ENCODE data around the gene PCDHGC3.
A peak's percentile ranks its signal among the peaks of the same experiment; 100 is the strongest.
"Not testable (repeated sequence)": the region's sequence is repeated elsewhere in the genome, so short reads cannot be mapped to it uniquely, and the experiment has no call there.

The PCDHGC3 gene

DNA sequence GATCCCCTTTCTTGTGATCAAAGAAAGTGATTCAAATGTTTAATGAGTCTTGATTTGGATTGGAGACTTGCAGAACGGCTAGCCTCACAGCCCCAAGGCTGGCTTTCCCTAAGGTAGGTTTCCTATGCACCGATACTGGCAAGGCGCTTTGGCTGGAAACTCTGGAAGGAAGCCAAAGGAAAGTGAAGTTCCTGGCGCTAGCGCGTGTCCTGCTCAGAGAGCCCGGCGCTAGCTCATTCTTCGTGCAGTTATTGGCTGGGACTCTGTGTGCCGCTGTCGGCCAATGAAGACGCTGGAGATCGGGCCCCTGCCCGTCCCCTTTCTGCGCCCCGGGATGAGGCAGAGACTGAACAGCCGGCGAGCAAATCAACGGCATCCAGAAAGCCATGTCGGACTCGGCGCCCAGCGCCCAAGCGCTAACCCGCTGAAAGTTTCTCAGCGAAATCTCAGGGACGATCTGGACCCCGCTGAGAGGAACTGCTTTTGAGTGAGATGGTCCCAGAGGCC lies at the start of gene PCDHGC3:
PCDHGC3 (plus strand) TSS at position 342 of the 507 bp plus-strand sequence; CDS start at position 493, 151 bp downstream.
- DNase-seq (ENCODE audit: low read depth) = peak; percentile 91

DNA sequence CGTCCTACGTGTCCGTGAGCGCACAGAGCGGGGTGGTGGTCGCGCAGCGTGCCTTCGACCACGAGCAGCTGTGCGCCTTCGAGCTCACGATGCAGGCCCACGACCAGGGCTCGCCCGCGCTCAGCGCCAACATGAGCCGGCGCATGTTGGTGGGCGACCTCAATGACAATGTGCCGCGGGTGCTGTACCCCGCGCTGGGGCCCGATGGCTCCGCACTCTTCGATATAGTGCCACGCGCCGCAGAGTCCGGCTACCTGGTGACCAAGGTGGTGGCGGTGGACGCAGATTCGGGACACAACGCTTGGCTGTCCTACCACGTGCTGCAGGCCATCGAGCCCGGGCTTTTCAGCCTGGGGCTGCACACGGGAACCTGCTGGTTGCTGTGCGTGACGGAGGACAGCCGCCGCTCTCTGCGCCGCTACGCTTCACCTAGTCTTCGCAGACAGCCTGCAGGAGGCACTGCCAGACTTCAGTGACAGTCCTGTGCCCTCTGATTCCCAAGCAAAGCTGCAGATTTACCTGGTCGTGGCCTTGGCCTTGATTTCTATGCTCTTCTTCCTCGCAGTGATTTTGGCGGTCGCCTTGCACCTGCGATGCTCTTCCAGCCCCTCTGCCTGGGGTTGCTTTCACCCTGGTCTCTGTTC lies 47.9 kb upstream of the PCDHGC3 start:
- no peak for DNase-seq (ENCODE audit: low read depth)

DNA sequence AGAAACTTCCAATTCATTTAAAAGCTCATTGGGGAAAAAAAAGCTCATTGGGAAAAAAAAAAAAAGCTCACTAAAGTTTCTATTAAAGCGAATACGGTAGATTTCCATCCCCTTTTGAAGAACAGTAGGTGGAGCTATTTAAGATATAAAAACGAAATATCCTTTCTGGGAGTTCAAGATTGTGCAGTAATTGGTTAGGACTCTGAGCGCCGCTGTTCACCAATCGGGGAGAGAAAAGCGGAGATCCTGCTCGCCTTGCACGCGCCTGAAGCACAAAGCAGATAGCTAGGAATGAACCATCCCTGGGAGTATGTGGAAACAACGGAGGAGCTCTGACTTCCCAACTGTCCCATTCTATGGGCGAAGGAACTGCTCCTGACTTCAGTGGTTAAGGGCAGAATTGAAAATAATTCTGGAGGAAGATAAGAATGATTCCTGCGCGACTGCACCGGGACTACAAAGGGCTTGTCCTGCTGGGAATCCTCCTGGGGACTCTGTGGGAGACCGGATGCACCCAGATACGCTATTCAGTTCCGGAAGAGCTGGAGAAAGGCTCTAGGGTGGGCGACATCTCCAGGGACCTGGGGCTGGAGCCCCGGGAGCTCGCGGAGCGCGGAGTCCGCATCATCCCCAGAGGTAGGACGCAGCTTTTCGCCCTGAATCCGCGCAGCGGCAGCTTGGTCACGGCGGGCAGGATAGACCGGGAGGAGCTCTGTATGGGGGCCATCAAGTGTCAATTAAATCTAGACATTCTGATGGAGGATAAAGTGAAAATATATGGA lies 45.2 kb upstream of the PCDHGC3 start, which contains the start of gene PCDHGA12:
PCDHGA12 (plus strand) TSS at position 176 of the 782 bp plus-strand sequence; CDS start at position 429, 253 bp downstream.
- peak; percentile 82 for DNase-seq (ENCODE audit: low read depth)

DNA sequence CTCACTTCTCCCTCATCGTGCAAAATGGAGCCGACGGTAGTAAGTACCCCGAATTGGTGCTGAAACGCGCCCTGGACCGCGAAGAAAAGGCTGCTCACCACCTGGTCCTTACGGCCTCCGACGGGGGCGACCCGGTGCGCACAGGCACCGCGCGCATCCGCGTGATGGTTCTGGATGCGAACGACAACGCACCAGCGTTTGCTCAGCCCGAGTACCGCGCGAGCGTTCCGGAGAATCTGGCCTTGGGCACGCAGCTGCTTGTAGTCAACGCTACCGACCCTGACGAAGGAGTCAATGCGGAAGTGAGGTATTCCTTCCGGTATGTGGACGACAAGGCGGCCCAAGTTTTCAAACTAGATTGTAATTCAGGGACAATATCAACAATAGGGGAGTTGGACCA lies 44.5 kb upstream of the PCDHGC3 start:
- no peak for DNase-seq (ENCODE audit: low read depth)

DNA sequence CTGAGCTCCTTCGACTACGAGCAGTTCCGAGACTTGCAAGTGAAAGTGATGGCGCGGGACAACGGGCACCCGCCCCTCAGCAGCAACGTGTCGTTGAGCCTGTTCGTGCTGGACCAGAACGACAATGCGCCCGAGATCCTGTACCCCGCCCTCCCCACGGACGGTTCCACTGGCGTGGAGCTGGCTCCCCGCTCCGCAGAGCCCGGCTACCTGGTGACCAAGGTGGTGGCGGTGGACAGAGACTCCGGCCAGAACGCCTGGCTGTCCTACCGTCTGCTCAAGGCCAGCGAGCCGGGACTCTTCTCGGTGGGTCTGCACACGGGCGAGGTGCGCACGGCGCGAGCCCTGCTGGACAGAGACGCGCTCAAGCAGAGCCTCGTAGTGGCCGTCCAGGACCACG lies 43.5 kb upstream of the PCDHGC3 start:
- not testable (repeated sequence) for DNase-seq (ENCODE audit: low read depth)

DNA sequence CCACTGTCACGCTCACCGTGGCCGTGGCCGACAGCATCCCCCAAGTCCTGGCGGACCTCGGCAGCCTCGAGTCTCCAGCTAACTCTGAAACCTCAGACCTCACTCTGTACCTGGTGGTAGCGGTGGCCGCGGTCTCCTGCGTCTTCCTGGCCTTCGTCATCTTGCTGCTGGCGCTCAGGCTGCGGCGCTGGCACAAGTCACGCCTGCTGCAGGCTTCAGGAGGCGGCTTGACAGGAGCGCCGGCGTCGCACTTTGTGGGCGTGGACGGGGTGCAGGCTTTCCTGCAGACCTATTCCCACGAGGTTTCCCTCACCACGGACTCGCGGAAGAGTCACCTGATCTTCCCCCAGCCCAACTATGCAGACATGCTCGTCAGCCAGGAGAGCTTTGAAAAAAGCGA lies 43.0 kb upstream of the PCDHGC3 start:
- not testable (repeated sequence) for DNase-seq (ENCODE audit: low read depth)

DNA sequence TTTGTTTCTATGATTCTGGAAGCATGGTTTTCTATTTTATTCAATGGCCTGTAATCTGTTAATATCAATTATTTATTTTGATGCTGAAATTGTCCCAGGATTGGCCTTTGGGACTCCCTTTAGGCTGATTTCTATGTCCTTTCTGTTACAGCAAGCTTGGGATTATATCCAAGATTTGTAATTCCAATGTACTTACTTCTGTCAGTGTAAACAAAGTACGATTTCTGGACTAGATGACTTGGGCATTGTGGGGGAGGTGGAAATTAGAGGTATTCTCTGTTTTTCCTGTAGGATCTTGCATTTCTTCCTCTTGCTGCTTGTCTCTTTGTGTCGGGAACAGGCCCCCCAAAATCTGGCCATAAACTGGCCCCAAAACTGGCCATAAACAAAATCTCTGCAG lies 41.8 kb upstream of the PCDHGC3 start:
- no peak for DNase-seq (ENCODE audit: low read depth)

DNA sequence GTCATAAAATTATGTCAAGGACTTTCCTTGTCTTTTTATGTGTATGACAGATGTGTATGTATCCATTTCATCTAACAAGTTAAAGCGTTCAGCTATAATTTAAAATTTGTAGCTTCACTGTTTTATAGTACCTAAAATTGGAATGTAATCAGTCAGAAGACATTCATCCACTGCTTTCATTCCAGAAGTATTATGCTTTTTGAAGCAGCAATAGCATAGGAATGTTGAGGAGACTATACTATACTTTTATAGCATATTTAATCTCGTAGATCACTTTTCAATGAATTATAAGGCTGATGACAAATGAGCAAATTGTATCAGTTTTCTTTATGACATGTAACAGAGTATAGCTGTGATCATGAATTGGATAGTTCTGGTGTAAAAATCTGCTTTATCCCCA lies 38.5 kb upstream of the PCDHGC3 start:
- DNase-seq (ENCODE audit: low read depth) = no peak

DNA sequence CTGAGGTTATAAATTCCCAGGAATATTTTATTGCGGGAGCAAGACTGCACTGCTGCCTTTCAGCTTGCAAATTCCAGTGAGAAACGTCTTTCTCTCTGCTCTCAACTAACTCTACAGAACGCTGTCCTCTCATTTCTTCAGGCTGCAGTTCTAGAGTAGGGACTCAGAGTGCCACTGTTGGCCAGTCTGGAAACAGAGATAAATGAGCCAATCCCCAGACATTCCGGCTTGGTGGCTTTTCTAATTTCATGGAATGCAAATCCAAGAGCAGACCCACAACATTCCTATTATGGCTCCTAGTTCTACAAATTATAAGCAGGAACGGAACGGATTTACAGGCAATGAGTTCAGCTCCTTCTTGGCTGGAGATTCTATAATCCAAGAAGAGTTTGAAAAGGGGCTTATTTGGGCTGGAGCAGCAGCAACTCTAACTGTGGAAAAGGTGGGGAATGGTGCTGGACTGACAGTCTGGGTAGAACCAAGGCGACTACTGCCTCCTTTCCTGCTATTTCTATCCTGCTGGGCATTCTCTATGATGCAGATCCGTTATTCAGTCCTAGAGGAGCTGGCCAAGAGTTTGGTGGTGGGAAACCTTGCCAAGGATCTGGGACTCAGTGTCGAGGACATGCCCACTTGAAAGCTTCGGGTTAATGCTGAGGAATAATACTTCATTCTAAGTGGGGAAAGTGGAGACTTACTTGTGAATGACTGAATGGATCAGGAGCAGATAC lies 36.2 kb upstream of the PCDHGC3 start:
- no peak for DNase-seq (ENCODE audit: low read depth)

DNA sequence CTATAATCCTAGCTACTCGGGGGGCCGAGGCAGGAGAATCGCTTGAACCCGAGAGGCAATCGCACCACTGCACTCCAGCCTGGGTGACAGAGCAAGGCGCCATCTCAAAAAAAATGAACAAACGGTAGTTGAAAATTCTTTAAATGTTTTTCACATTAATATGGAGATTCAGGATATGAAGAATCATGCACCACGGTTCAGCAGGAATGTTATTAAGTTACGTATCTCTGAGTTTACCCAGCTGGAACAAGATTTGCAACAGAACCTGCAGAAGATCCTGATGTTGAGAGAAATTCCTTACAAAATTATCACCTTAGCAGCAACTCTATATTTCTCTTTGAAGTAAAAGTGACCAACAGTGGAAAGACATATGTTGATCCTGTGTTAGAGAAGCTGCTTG lies 35.4 kb upstream of the PCDHGC3 start:
- no peak for DNase-seq (ENCODE audit: low read depth)

DNA sequence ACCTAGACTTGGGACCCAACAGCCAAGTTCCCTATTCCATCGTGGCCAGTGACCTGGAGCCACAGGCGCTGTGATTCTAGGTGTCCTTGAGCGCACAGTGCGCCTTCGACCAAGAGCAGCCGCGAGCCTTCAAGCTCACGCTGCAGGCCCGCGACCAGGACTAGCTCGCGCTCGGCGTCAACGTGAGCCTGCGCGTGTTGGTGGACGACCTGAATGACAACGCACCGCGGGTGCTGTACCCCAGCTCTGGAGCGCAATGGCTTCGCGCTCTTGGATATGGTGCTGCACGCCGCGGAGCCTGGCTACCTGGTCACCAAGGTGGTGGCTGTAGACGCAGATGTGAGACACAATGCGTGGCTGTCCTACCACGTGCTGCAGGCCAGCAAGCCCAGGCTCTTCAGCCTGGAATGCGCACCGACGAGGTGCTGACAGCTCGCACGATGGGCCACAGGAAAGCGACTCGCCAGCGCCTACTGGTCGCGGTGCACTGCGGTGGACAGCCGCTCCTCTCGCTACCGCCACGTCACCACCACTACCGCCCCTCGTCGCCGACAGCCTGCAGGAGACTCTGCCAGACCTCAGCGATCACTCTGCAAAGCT lies 34.1 kb upstream of the PCDHGC3 start:
- no peak for DNase-seq (ENCODE audit: low read depth)

DNA sequence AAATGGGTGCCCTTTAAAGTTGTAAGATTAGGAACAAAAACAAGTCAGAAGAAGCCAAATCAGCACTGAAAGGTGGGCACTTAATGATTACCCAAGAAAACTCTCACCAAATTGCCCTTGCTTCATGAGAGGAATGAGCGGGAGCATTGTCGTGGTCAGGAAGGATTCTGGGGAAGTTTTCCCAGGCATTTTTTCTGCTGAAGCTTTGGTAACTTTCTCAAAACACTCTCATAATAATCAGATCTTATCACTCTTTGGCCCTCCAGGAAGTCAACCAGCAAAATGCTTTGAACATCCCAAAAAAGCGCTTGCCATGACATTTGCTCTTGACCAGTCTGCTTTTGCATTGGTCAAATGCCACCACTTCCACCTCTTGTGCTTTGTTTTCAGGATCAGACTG lies 10.4 kb upstream of the PCDHGC3 start:
- DNase-seq (ENCODE audit: low read depth) = no peak

DNA sequence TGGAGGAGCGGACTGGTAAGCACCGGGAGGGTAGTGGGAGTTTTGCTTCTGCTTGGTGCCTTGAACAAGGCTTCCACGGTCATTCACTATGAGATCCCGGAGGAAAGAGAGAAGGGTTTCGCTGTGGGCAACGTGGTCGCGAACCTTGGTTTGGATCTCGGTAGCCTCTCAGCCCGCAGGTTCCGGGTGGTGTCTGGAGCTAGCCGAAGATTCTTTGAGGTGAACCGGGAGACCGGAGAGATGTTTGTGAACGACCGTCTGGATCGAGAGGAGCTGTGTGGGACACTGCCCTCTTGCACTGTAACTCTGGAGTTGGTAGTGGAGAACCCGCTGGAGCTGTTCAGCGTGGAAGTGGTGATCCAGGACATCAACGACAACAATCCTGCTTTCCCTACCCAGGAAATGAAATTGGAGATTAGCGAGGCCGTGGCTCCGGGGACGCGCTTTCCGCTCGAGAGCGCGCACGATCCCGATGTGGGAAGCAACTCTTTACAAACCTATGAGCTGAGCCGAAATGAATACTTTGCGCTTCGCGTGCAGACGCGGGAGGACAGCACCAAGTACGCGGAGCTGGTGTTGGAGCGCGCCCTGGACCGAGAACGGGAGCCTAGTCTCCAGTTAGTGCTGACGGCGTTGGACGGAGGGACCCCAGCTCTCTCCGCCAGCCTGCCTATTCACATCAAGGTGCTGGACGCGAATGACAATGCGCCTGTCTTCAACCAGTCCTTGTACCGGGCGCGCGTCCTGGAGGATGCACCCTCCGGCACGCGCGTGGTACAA lies 556 bp downstream of the PCDHGC3 start:
- DNase-seq (ENCODE audit: low read depth) = peak; percentile 39

DNA sequence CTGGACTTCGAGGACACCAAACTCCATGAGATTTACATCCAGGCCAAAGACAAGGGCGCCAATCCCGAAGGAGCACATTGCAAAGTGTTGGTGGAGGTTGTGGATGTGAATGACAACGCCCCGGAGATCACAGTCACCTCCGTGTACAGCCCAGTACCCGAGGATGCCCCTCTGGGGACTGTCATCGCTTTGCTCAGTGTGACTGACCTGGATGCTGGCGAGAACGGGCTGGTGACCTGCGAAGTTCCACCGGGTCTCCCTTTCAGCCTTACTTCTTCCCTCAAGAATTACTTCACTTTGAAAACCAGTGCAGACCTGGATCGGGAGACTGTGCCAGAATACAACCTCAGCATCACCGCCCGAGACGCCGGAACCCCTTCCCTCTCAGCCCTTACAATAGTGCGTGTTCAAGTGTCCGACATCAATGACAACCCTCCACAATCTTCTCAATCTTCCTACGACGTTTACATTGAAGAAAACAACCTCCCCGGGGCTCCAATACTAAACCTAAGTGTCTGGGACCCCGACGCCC lies 1.3 kb downstream of the PCDHGC3 start:
- no peak for DNase-seq (ENCODE audit: low read depth)

DNA sequence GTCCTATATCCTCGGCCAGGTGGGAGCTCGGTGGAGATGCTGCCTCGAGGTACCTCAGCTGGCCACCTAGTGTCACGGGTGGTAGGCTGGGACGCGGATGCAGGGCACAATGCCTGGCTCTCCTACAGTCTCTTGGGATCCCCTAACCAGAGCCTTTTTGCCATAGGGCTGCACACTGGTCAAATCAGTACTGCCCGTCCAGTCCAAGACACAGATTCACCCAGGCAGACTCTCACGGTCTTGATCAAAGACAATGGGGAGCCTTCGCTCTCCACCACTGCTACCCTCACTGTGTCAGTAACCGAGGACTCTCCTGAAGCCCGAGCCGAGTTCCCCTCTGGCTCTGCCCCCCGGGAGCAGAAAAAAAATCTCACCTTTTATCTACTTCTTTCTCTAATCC lies 2.0 kb downstream of the PCDHGC3 start:
- no peak for DNase-seq (ENCODE audit: low read depth)

DNA sequence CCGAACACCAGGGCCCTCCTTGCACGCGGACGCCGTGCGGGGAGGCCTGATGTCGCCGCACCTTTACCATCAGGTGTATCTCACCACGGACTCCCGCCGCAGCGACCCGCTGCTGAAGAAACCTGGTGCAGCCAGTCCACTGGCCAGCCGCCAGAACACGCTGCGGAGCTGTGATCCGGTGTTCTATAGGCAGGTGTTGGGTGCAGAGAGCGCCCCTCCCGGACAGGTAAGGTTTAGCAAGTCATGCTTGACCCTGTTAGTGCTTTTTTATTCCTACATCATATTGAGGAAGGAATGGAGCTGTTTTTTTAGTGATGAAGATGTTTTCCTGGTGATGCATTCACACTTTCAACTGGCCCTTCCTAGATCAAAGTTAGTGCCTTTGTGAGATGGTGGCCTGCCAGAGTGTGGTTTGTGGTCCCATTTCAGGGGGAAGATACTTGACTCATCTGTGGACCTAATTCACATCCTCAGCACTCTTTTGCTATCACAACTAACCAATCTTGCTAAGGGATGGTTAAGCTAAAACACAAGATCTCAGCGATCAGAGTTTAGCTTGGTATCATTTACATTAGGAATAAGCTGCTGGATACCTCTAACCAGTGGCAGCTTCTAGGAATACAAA lies 2.7 kb downstream of the PCDHGC3 start:
- DNase-seq (ENCODE audit: low read depth) = no peak

DNA sequence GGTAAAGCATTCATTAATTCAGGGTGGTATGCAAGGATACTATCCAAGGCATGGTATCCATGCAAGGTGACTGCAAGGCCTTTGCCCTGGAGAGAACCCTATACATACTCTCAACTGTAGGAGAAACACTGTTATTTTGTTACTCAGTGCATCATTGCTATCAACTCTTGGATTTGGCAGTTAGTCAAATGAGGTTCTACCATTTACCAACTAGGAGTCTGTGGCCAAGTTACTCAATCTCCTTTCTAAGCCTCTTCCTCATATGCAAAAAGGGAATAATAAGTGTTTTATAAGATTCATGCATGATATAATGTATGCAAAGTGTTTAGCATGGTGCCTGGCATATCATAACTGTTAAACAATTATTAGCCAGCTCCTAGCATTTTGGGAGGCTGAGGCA lies 4.0 kb downstream of the PCDHGC3 start:
- DNase-seq (ENCODE audit: low read depth) = no peak

DNA sequence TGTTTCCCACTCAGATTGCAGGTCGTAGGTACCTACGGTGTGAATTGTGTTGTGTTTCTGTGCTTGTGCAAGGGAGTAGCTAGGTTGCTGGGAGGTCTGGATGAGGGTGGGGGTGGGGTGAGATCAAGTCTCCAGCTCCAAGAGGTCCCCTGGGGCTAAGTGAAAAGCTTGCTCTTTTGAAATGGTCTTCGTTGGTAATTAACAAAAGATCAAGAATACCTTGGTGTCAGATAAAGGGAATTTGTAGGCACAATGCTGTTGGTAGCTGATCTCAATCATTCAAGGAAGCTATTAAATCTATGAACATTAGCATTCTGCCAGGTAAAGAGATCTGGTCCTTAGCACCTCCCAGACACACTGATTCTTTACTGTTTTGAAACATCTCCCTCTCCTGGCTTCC lies 8.1 kb downstream of the PCDHGC3 start:
- no peak for DNase-seq (ENCODE audit: low read depth)

DNA sequence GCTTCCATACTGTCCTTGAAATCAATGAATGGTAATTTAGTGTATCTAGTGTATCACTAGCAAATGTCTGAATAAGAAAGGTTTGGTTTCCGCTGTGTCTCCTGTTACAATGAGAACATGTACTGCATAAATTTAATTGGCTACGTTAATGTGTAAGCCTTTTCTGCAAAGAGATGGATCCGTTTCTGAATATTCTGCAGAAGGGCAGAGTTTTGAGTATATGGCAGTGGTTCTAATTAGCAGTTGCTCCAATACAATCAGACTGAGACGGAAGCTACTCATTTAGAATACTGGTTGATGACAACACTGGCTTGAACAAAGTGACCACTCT lies 8.5 kb downstream of the PCDHGC3 start:
- no peak for DNase-seq (ENCODE audit: low read depth)

DNA sequence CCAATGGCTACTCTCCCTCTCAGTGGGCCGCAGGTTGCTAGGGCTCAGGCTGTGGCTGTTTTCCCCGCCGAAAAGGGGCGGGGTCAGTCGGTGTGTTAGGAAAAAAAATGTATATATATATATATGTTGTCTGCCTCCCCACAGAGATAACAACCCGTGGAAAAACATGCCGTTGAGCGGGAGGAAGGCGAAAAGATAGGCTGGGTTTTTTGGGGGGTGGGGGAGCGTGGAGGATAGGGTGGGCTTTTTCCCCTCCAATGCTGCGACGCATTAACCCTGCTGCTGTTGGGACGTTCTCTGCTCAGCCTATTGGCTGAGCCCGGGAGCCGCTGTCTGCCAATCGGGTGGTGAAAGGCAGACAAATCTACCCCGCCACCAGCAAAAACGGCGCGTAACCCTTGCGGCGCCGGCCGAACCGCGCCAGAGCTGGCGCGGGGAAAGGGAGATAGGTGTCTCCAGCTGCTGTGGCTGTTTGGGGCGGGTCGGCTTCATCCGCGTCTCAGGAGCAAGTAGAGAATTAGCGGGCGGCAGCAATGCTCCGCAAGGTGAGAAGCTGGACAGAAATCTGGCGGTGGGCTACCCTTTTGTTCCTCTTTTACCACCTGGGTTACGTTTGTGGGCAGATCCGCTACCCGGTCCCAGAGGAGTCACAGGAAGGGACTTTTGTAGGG lies 9.0 kb downstream of the PCDHGC3 start, which contains the start of gene PCDHGC4:
PCDHGC4 (plus strand) TSS at position 390 of the 671 bp plus-strand sequence; CDS start at position 534, 144 bp downstream.
- DNase-seq (ENCODE audit: low read depth) = no peak
